ENCODE results near the gene UBR1.

DNA sequence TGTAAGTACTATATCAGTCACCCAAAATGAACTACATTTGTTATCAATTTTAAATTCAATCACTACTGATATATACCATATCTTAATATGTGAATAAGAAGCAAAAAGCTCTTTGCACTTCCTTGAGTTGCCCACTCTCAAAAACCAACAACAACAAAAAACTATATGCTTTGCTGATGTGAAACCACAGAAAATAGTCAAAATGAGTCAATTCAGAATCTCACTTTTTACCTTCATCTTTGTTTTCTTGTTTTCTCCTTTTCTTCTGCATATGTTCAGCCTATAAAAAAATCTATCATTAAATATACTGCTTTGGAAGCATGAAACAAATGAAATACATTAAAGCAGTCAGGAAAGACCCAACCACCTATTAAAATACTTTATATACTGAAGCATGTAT, 80.7 kb downstream of the UBR1 start:
- no peak for TF ChIP-seq ZFX (IDR thresholded peaks at IDR 0.05; ENCODE audit: borderline replicate concordance)
- TF ChIP-seq, protein P1, sequence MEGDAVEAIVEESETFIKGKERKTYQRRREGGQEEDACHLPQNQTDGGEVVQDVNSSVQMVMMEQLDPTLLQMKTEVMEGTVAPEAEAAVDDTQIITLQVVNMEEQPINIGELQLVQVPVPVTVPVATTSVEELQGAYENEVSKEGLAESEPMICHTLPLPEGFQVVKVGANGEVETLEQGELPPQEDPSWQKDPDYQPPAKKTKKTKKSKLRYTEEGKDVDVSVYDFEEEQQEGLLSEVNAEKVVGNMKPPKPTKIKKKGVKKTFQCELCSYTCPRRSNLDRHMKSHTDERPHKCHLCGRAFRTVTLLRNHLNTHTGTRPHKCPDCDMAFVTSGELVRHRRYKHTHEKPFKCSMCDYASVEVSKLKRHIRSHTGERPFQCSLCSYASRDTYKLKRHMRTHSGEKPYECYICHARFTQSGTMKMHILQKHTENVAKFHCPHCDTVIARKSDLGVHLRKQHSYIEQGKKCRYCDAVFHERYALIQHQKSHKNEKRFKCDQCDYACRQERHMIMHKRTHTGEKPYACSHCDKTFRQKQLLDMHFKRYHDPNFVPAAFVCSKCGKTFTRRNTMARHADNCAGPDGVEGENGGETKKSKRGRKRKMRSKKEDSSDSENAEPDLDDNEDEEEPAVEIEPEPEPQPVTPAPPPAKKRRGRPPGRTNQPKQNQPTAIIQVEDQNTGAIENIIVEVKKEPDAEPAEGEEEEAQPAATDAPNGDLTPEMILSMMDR (IDR thresholded peaks at IDR 0.05), result no peak

All from 22Rv1 (cell line).